B cell (primary cell): ENCODE results near the gene THBS3. TPM values are rescaled to one million over a fixed set of nuclear protein-coding genes. Genes with fewer than 3 reads are reported as not detected.

ENCODE experiments used
- ATAC-seq: fragments of 200-7000 bp; cut with Tn5 transposase; one replicate; pipeline ENCODE4 v1.10.0; 2021; ENCODE audit warnings: low read depth, mild to moderate bottlenecking, moderate number of reproducible peaks, moderate library complexity
- CTCF ChIA-PET: fragments of 350-600 bp; sonication (Branson Sonifier 250); formaldehyde crosslinking; loops from one replicate; lab custom pipeline; 2021; ENCODE audit warnings: antibody characterized with exemption, inconsistent platforms; lab: Charles Lee
- POLR2A ChIA-PET: fragments of 350-600 bp; sonication (Branson Sonifier 250); formaldehyde crosslinking; loops from one replicate; lab custom pipeline; 2021; ENCODE audit warnings: antibody characterized with exemption; lab: Charles Lee
- DNase-seq: peaks from one replicate; pipeline ENCODE4 v3.0.0; 2013
- H2AFZ ChIP-seq: 2 replicates; pipeline ENCODE4 v1.6.1; 2012; ENCODE audit warnings: mild to moderate bottlenecking, low read depth, low read length; ENCODE audit not compliant: insufficient read depth, poor library complexity, severe bottlenecking
- H3K27ac ChIP-seq, 2 donors: 1 replicate in 1 of 2; 2 replicates in 1 of 2; pipeline ENCODE4 v1.5.1; 2012 to 2013; ENCODE audit warnings: low read length in 2 of 2, mild to moderate bottlenecking in 2 of 2, moderate library complexity in 1 of 2
- H3K27me3 ChIP-seq, 4 experiments: fragments of 200-600 bp in 1 of 4; sonication (generic) in 1 of 4; replicated peaks in 1 of 4; 1 replicate in 2 of 4; 2 replicates in 2 of 4; pipeline versions ENCODE4 v1.6.1 to v1.7.0; 2013 to 2016; ENCODE audit warnings: low read length in 3 of 4, mild to moderate bottlenecking in 2 of 4, mixed read lengths in 1 of 4, moderate library complexity in 1 of 4; ENCODE audit not compliant: insufficient read depth in 4 of 4, control insufficient read depth in 3 of 4; ENCODE audit errors: control extremely low read depth in 1 of 4
- H3K36me3 ChIP-seq, 2 experiments: replicated peaks in 1 of 2; 1 replicate in 1 of 2; 2 replicates in 1 of 2; pipeline versions ENCODE4 v1.6.1 to v1.7.1; 2013; ENCODE audit warnings: low read length in 1 of 2; ENCODE audit not compliant: insufficient read depth in 2 of 2, control insufficient read depth in 1 of 2; ENCODE audit errors: control extremely low read depth in 1 of 2, extremely low read depth in 1 of 2
- H3K4me1 ChIP-seq, 2 donors: fragments of 200-600 bp in 1 of 2; sonication (generic) in 1 of 2; 1 replicate in 1 of 2; 2 replicates in 1 of 2; pipeline versions ENCODE4 v1.5.1 to v1.6.1; 2013 to 2017; ENCODE audit warnings: low read length in 2 of 2; ENCODE audit not compliant: control insufficient read depth in 2 of 2, insufficient read depth in 2 of 2
- H3K4me2 ChIP-seq: replicated peaks from 2 replicates; pipeline ENCODE3; 2012; ENCODE audit warnings: mild to moderate bottlenecking, low read depth, low read length; ENCODE audit not compliant: poor library complexity, severe bottlenecking
- H3K4me3 ChIP-seq, 5 experiments: fragments of 200-600 bp in 1 of 5; sonication (generic) in 1 of 5; 1 replicate in 3 of 5; 2 replicates in 2 of 5; pipeline versions ENCODE4 v1.5.1 to v1.7.0; 2011 to 2016; ENCODE audit warnings: low read length in 4 of 5, mild to moderate bottlenecking in 4 of 5, low read depth in 2 of 5, control low read depth in 1 of 5, moderate library complexity in 1 of 5; ENCODE audit not compliant: insufficient read depth in 1 of 5; ENCODE audit errors: control extremely low read depth in 1 of 5, extremely low read depth in 1 of 5
- H3K79me2 ChIP-seq: fragments of 200-600 bp; sonication (generic); one replicate; pipeline ENCODE4 v1.6.0; 2016; ENCODE audit warnings: low read length; ENCODE audit not compliant: control insufficient read depth, insufficient read depth
- H3K9ac ChIP-seq: fragments of 200-600 bp; sonication (generic); 2 replicates; pipeline ENCODE4 v1.6.1; 2017; ENCODE audit warnings: mild to moderate bottlenecking, low read length, moderate library complexity
- H3K9me3 ChIP-seq, 3 donors: one replicate each; pipeline versions ENCODE4 v1.6.1 to v1.7.1; 2013; ENCODE audit warnings: low read length in 2 of 3; ENCODE audit not compliant: control insufficient read depth in 2 of 3, insufficient read depth in 1 of 3; ENCODE audit errors: control extremely low read depth in 1 of 3
- H4K20me1 ChIP-seq: 2 replicates; pipeline ENCODE4 v1.6.0; 2012; ENCODE audit warnings: mild to moderate bottlenecking, low read length; ENCODE audit not compliant: insufficient read depth, control insufficient read depth, poor library complexity, severe bottlenecking
- H3K27ac Mint-ChIP-seq: one replicate; pipeline ENCODE4 v1.8.0; 2021; ENCODE audit warnings: mixed read lengths
- H3K27me3 Mint-ChIP-seq: one replicate; pipeline ENCODE4 v1.8.0; 2021; ENCODE audit warnings: mixed read lengths
- H3K4me1 Mint-ChIP-seq: one replicate; pipeline ENCODE4 v1.8.0; 2021; ENCODE audit warnings: mixed read lengths
- H3K4me3 Mint-ChIP-seq: one replicate; pipeline ENCODE4 v1.8.0; 2021; ENCODE audit warnings: mixed read lengths
- H3K9me3 Mint-ChIP-seq: one replicate; pipeline ENCODE4 v1.8.0; 2022; ENCODE audit warnings: mixed read lengths; ENCODE audit not compliant: insufficient read depth
- EZH2 ChIP-seq: IDR thresholded peaks from 2 replicates; pipeline ENCODE4 v1.6.1; 2012; ENCODE audit warnings: borderline replicate concordance, low read depth, mild to moderate bottlenecking, moderate library complexity, low read length; ENCODE audit not compliant: insufficient read depth, poor library complexity, severe bottlenecking
- WGBS: methylation state at CpG from one replicate; pipeline ENCODE4 v1.1.5; 2013; ENCODE audit warnings: missing lambda C conversion rate; ENCODE audit not compliant: insufficient coverage; 5-methylcytosine and 5-hydroxymethylcytosine counted together
- intact Hi-C: fragments of 100-400 bp; cut with micrococcal nuclease; formaldehyde crosslinking; loops from one replicate; pipeline ENCODE4 v1.10.0; 2022
- polyA plus RNA-seq: library from polyadenylated mRNA; depleted of rRNA; stranded (reverse); fragments of >200 nt; gene quantifications from 2 replicates; pipeline ENCODE4 v1.2.3, GENCODE V29; 2012
- total RNA-seq, 2 donors: library from RNA; stranded (reverse); fragments of 120-200 nt in 1 of 2; gene quantifications; 1 replicate in 1 of 2; 2 replicates in 1 of 2; pipeline versions ENCODE4 v1.2.3 to v1.2.4, GENCODE V29; 2013 to 2022
- TF ChIP-seq, protein P1 (sequence below): fragments of 200-600 bp; IDR thresholded peaks from one replicate; pipeline ENCODE4 v1.8.0; 2022; ENCODE audit warnings: antibody characterized with exemption, mild to moderate bottlenecking

Gene THBS3
- total and polyA plus RNA-seq, 2 donors (not counting 1 experiment from before 2014, with no cell fraction given), result 28.0 to 28.6 TPM

GRCh38 chr1:155205969-155206593 lies 1.6 kb downstream of the THBS3 start:
- no peak overlapping the region for H3K4me3 Mint-ChIP-seq
- DNase-seq (peak; percentile 20), ATAC-seq (no peak)
- no peaks in the 10 kb centered on the region for H3K36me3 ChIP-seq
- no peaks in the 10 kb centered on the region for H3K9me3 ChIP-seq
- no peak overlapping the region for H3K27ac Mint-ChIP-seq
- no peak overlapping the region for H2AFZ ChIP-seq
- WGBS, result 76% methylated on average over 6 of the region's 9 CpGs
- no peak overlapping the region for H3K4me3 ChIP-seq
- H3K27me3 ChIP-seq, result no peaks in the 10 kb centered on the region
- H3K4me1 Mint-ChIP-seq, result peaks cover 22% of the 10 kb centered on the region
- H3K9ac ChIP-seq, result no peak overlapping the region
- no peak overlapping the region for H3K27ac ChIP-seq
- H3K4me1 ChIP-seq, result peaks cover 21 to 26% of the 10 kb centered on the region in 2 donors
- H4K20me1 ChIP-seq, result no peaks in the 10 kb centered on the region
- no peaks in the 10 kb centered on the region for H3K9me3 Mint-ChIP-seq
- H3K27me3 Mint-ChIP-seq, result no peaks in the 10 kb centered on the region
- H3K4me2 ChIP-seq, result no peak overlapping the region
- intact Hi-C loops, result loop anchor here (5.0 kb wide), 1 partner anchor 386 kb away; no protein-coding TSS in a partner anchor
- TF ChIP-seq, protein P1, sequence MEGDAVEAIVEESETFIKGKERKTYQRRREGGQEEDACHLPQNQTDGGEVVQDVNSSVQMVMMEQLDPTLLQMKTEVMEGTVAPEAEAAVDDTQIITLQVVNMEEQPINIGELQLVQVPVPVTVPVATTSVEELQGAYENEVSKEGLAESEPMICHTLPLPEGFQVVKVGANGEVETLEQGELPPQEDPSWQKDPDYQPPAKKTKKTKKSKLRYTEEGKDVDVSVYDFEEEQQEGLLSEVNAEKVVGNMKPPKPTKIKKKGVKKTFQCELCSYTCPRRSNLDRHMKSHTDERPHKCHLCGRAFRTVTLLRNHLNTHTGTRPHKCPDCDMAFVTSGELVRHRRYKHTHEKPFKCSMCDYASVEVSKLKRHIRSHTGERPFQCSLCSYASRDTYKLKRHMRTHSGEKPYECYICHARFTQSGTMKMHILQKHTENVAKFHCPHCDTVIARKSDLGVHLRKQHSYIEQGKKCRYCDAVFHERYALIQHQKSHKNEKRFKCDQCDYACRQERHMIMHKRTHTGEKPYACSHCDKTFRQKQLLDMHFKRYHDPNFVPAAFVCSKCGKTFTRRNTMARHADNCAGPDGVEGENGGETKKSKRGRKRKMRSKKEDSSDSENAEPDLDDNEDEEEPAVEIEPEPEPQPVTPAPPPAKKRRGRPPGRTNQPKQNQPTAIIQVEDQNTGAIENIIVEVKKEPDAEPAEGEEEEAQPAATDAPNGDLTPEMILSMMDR, result no peak
- no peak for TF ChIP-seq EZH2
- POLR2A ChIA-PET, result no interaction called here
- H3K79me2 ChIP-seq, result no peaks in the 10 kb centered on the region
- CTCF ChIA-PET, result interaction anchor here (1.9 to 8.7 kb wide), 5 partner anchors 12 to 55 kb away, joined by 7 to 189 read pairs (median 46); no protein-coding TSS in a partner anchor

DNA sequence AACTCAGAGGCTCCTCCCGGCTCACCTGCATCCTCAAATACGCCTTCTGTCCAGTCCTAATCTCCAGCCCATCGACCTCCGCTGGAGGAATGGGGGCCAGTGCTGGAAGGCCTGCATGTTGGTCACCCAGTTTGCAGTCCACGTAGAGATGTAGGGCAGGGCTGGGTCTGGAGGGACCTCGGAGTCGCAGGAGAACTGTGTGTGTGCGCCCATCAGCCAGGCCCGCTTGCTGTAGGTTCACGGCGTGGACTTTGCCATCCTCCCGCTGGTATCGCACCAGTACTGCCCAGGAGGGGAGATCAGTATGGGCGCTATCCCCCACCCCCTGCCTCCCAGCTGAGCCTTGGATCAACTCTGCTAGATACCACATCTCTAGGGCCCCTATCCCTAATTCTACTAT lies 2.7 kb downstream of the THBS3 start:
- Mint-ChIP-seq H3K4me3 (no peak overlapping the region), H3K4me1 (peaks cover 21% of the 10 kb centered on the region), H3K27ac (no peak overlapping the region), H3K9me3 (no peaks in the 10 kb centered on the region), H3K27me3 (no peaks in the 10 kb centered on the region)
- no peaks in the 10 kb centered on the region for H3K9me3 ChIP-seq
- no peaks in the 10 kb centered on the region for H3K36me3 ChIP-seq
- H3K4me2 ChIP-seq, result no peak overlapping the region
- no peak overlapping the region for H3K4me3 ChIP-seq
- H2AFZ ChIP-seq, result no peak overlapping the region
- no peak overlapping the region for H3K27ac ChIP-seq
- DNase-seq (peak; percentile 20), ATAC-seq (no peak)
- H4K20me1 ChIP-seq, result no peaks in the 10 kb centered on the region
- POLR2A ChIA-PET, result no interaction called here
- CTCF ChIA-PET, result interaction anchor here (0.9 to 8.7 kb wide), 4 partner anchors 10 to 30 kb away, joined by 3 to 189 read pairs (median 28); no protein-coding TSS in a partner anchor
- intact Hi-C loops, result loop anchor here (5.0 kb wide), 1 partner anchor 387 kb away; no protein-coding TSS in a partner anchor
- TF ChIP-seq, protein P1, result no peak
- no peak for TF ChIP-seq EZH2
- H3K4me1 ChIP-seq, result peaks cover 21 to 26% of the 10 kb centered on the region in 2 donors
- H3K27me3 ChIP-seq, result no peaks in the 10 kb centered on the region
- no peak overlapping the region for H3K9ac ChIP-seq
- no peaks in the 10 kb centered on the region for H3K79me2 ChIP-seq
- WGBS, result 97% methylated on average over 13 of the region's 14 CpGs
